Tibial nerve (tissue), 4 donors: ENCODE results near the gene FAM216B. TPM values are rescaled to one million over a fixed set of nuclear protein-coding genes. Genes with fewer than 3 reads are reported as not detected.

ENCODE experiments used
- DNase-seq, 2 donors: peaks; one replicate each; pipeline ENCODE4 v3.0.0-alpha.2; 2019; ENCODE audit warnings: low spot score in 2 of 2
- H3K27ac ChIP-seq, 4 donors: fragments of 200-600 bp; sonication (generic) in 3 of 4; one replicate each; pipeline ENCODE4 v1.5.1; 2017 to 2019; ENCODE audit warnings: mild to moderate bottlenecking in 1 of 4
- H3K27me3 ChIP-seq, 2 donors: fragments of 200-600 bp; sonication (generic) in 1 of 2; one replicate each; pipeline versions ENCODE4 v1.5.1 to v1.6.0; 2017 to 2019
- H3K36me3 ChIP-seq, 3 donors: fragments of 200-600 bp; sonication (generic); one replicate each; pipeline ENCODE4 v1.5.1; 2018 to 2019
- H3K4me1 ChIP-seq, 4 donors: fragments of 200-600 bp; sonication (generic) in 3 of 4; one replicate each; pipeline ENCODE4 v1.5.1; 2017 to 2019
- H3K4me3 ChIP-seq, 4 donors: fragments of 200-600 bp; sonication (generic) in 3 of 4; one replicate each; pipeline ENCODE4 v1.5.1; 2017 to 2019; ENCODE audit warnings: mild to moderate bottlenecking in 1 of 4, moderate library complexity in 1 of 4
- H3K9me3 ChIP-seq, 4 donors: fragments of 200-600 bp; sonication (generic) in 3 of 4; one replicate each; pipeline ENCODE4 v1.5.1; 2017 to 2019
- EP300 ChIP-seq, 2 donors: sonication (generic); formaldehyde crosslinking; IDR thresholded peaks; one replicate each; pipeline ENCODE4 v1.6.1; 2017; ENCODE audit warnings: antibody characterized with exemption in 2 of 2, mild to moderate bottlenecking in 1 of 2
- POLR2A ChIP-seq, 2 donors: fragments of 450-650 bp; IDR thresholded peaks; one replicate each; pipeline ENCODE4 v1.6.1; 2017; ENCODE audit warnings: antibody characterized with exemption in 2 of 2, mild to moderate bottlenecking in 2 of 2, moderate library complexity in 2 of 2
- WGBS, 2 donors: methylation state at CpG; one replicate each; pipeline ENCODE4 v1.1.5; 2018; 5-methylcytosine and 5-hydroxymethylcytosine counted together
- total RNA-seq, 4 donors: library from RNA; depleted of rRNA; stranded (reverse); fragments of >200 nt; gene quantifications; one replicate each; pipeline ENCODE4 v1.1.0, GENCODE V29; 2016
- TF ChIP-seq, protein P1 (sequence below), 5 experiments: fragments of 200-600 bp in 3 of 5; fragments of 450-650 bp in 2 of 5; sonication (generic) in 3 of 5; IDR thresholded peaks; one replicate each; pipeline ENCODE4 v1.5.1; 2016 to 2019; ENCODE audit warnings: antibody characterized with exemption in 5 of 5, mild to moderate bottlenecking in 3 of 5, moderate library complexity in 2 of 5

FAM216B gene
- total RNA-seq, 4 donors from 2014 or later, result not detected

GRCh38 chr13:42821437-42821836 is 40.1 kb downstream of the FAM216B start:
- Histone ChIP-seq H3K9me3 (no peaks in the 10 kb centered on the region), H3K4me1 (no peaks in the 10 kb centered on the region), H3K4me3 (no peak overlapping the region), H3K36me3 (no peaks in the 10 kb centered on the region), H3K27ac (no peak overlapping the region), H3K27me3 (no peaks in the 10 kb centered on the region)
- WGBS, 2 donors, result 71 to 75% methylated on average over 1 of the region's 1 CpG
- no peak for TF ChIP-seq POLR2A (IDR thresholded peaks at IDR 0.05)
- TF ChIP-seq, protein P1, sequence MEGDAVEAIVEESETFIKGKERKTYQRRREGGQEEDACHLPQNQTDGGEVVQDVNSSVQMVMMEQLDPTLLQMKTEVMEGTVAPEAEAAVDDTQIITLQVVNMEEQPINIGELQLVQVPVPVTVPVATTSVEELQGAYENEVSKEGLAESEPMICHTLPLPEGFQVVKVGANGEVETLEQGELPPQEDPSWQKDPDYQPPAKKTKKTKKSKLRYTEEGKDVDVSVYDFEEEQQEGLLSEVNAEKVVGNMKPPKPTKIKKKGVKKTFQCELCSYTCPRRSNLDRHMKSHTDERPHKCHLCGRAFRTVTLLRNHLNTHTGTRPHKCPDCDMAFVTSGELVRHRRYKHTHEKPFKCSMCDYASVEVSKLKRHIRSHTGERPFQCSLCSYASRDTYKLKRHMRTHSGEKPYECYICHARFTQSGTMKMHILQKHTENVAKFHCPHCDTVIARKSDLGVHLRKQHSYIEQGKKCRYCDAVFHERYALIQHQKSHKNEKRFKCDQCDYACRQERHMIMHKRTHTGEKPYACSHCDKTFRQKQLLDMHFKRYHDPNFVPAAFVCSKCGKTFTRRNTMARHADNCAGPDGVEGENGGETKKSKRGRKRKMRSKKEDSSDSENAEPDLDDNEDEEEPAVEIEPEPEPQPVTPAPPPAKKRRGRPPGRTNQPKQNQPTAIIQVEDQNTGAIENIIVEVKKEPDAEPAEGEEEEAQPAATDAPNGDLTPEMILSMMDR (IDR thresholded peaks at IDR 0.05), result no peak
- TF ChIP-seq EP300 (IDR thresholded peaks at IDR 0.05), result no peak
- no peak for DNase-seq

GRCh38 chr13:42832341-42833096 is 51.1 kb downstream of the FAM216B start:
- no peaks in the 10 kb centered on the region for H3K4me1 ChIP-seq
- no peak for DNase-seq
- WGBS, 2 donors, result 54 to 58% methylated on average over 10 of the region's 10 CpGs
- H3K27me3 ChIP-seq, result no peaks in the 10 kb centered on the region
- H3K9me3 ChIP-seq, result no peaks in the 10 kb centered on the region
- no peaks in the 10 kb centered on the region for H3K36me3 ChIP-seq
- TF ChIP-seq POLR2A (IDR thresholded peaks at IDR 0.05) (no peak), EP300 (IDR thresholded peaks at IDR 0.05) (no peak)
- TF ChIP-seq, protein P1 (IDR thresholded peaks at IDR 0.05), result no peak
- H3K4me3 ChIP-seq, result no peak overlapping the region
- H3K27ac ChIP-seq, result no peak overlapping the region

DNA sequence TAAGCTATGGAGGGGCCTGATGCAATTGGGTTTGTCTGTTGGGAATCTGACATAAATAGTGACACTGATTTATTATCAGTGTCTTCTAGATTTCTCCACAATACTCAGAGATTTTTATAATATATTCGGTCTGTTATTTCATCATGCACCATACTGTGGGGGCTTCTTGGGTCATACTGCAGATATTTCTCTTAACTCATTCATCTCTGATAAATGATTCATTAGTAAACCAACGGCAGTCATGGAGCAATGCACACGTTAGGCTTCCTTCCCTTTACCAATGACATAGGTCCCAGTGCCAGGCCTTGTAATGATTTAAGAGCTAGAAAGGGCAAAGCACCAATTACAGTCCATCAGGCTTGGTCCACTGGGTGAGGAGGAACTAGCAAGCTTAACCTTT is 53.6 kb downstream of the FAM216B start:
- H3K27me3 ChIP-seq, result no peaks in the 10 kb centered on the region
- TF ChIP-seq EP300 (IDR thresholded peaks at IDR 0.05) (no peak), POLR2A (IDR thresholded peaks at IDR 0.05) (no peak)
- TF ChIP-seq, protein P1 (IDR thresholded peaks at IDR 0.05), result no peak
- no peaks in the 10 kb centered on the region for H3K4me1 ChIP-seq
- no peaks in the 10 kb centered on the region for H3K36me3 ChIP-seq
- no peak overlapping the region for H3K4me3 ChIP-seq
- H3K9me3 ChIP-seq, result no peaks in the 10 kb centered on the region
- DNase-seq, result no peak
- 86 to 87% methylated on average over 3 of the region's 3 CpGs for WGBS, 2 donors
- H3K27ac ChIP-seq, result no peak overlapping the region

GRCh38 chr13:42836930-42837690 is 55.7 kb downstream of the FAM216B start:
- no peak overlapping the region for H3K4me3 ChIP-seq
- H3K27ac ChIP-seq, result no peak overlapping the region
- no peak for DNase-seq
- no peaks in the 10 kb centered on the region for H3K4me1 ChIP-seq
- no peaks in the 10 kb centered on the region for H3K27me3 ChIP-seq
- no peaks in the 10 kb centered on the region for H3K36me3 ChIP-seq
- TF ChIP-seq, protein P1 (IDR thresholded peaks at IDR 0.05), result no peak
- TF ChIP-seq EP300 (IDR thresholded peaks at IDR 0.05) (no peak), POLR2A (IDR thresholded peaks at IDR 0.05) (no peak)
- no peaks in the 10 kb centered on the region for H3K9me3 ChIP-seq
- 51 to 56% methylated on average over 10 of the region's 10 CpGs for WGBS, 2 donors

Other genes starting within 250 kb of the FAM216B start
- gene TNFSF11, start 207.4 kb upstream of the FAM216B start, total RNA-seq, result not detected
- 10 to 100 TPM in 1 of 4 donors, 1 to 10 TPM in 3; 1.4 to 16.8 (median 3.3) TPM for gene EPSTI1, start 210.7 kb downstream of the FAM216B start, total RNA-seq
- 1 to 10 TPM; 3.7 to 9.2 (median 5.7) TPM for gene DNAJC15, start 242.0 kb downstream of the FAM216B start, total RNA-seq